Epithelial cell of esophagus (primary cell): ENCODE data around the gene CFAP73.

Experiments
- DNase-seq: peaks from one replicate; pipeline ENCODE4 v3.0.0; 2010; ENCODE audit warnings: low read depth
- H3K4me3 ChIP-seq: 2 replicates; pipeline ENCODE4 v1.5.1; 2011; ENCODE audit warnings: mild to moderate bottlenecking, low read length, control low read depth
- TF ChIP-seq, protein P1 (sequence below): IDR thresholded peaks from 2 replicates; pipeline ENCODE4 v1.5.1; 2011; ENCODE audit warnings: low read depth, mild to moderate bottlenecking, low read length, control low read depth, inconsistent platforms; ENCODE audit not compliant: insufficient read depth; ENCODE audit errors: missing control alignments

The CFAP73 gene

DNA sequence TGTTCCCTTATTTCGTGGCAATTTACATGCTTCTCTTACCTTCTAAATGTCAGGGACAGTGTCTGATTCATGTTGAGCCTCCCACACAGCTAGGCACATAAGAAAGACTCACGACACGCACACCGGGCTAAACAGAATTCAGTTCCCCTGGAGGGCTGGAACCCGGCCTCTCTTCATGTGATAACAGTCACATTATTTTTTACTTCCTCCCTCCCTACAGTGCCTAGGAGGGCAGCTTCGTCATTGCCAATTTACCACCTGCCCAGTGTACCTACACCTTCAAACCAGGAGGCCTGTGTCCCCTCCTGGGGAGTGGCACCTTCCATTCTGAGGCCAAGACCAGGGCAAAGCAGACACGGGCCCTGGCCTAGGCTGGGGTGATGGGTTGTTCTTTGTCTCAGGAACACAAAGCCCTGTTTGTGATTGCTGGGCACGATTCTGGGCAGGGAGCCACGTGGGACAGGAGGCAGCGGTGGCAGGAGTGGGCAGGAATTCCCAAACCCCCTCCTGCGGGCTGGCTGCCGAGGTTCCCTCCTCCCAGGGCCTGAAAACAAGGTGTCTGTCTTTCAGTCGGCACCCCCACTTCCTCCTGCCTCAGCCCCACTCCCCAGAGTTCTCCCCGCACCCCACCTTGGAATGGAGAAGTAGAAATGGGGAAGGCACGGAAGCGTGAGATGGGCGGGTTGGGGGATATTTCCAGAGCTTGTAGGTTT is 7.2 kb upstream of the CFAP73 start:
- no peak for DNase-seq
- H3K4me3 ChIP-seq = no peak overlapping the region
- TF ChIP-seq, protein P1, sequence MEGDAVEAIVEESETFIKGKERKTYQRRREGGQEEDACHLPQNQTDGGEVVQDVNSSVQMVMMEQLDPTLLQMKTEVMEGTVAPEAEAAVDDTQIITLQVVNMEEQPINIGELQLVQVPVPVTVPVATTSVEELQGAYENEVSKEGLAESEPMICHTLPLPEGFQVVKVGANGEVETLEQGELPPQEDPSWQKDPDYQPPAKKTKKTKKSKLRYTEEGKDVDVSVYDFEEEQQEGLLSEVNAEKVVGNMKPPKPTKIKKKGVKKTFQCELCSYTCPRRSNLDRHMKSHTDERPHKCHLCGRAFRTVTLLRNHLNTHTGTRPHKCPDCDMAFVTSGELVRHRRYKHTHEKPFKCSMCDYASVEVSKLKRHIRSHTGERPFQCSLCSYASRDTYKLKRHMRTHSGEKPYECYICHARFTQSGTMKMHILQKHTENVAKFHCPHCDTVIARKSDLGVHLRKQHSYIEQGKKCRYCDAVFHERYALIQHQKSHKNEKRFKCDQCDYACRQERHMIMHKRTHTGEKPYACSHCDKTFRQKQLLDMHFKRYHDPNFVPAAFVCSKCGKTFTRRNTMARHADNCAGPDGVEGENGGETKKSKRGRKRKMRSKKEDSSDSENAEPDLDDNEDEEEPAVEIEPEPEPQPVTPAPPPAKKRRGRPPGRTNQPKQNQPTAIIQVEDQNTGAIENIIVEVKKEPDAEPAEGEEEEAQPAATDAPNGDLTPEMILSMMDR = no peak

DNA sequence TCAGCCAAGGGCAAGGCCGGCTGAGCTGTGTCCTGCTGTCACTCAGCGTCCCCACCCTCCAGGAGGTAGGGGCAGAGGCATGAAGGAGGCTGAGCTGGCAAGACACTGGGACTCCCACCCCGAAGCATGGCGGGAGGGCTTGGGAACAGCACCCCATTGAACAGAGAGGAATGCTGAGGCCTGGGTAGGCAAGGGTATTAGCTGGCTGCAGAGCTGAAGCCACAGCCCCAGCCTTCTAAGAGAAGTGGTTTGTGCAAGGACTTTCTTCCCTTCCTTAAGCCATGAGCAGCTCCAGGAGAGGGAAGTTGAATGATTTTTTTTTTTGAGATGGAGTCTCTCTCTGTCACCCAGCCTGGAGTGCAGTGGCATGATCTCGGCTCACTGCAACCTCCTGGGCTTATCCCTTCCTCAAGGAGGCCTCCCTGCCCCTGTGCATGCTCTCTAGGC is 6.6 kb upstream of the CFAP73 start:
- H3K4me3 ChIP-seq = no peak overlapping the region
- DNase-seq = no peak

DNA sequence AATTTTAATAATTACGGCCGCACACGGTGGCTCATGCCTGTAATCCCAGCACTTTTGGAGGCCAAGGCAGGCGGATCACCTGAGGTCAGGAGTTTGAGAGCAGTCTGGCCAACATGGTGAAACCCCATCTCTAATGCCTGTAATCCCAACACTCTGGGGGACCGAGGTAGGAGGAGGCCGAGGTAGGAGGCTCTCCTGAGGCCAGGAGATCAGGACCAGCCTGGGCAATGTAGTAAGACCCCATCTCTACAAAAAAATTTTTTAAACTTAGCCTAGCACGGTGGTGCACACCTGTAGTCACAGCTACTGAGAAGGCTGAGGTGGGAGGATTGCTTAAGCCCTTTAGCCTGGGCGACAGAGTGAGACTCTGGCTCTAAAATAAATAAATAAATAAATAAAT is 5.6 kb upstream of the CFAP73 start:
- TF ChIP-seq, protein P1 = no peak
- DNase-seq = no peak
- no peak overlapping the region for H3K4me3 ChIP-seq

More for the DNA sequence above, 6.6 kb upstream of the CFAP73 start:
- TF ChIP-seq, protein P1 = no peak

DNA sequence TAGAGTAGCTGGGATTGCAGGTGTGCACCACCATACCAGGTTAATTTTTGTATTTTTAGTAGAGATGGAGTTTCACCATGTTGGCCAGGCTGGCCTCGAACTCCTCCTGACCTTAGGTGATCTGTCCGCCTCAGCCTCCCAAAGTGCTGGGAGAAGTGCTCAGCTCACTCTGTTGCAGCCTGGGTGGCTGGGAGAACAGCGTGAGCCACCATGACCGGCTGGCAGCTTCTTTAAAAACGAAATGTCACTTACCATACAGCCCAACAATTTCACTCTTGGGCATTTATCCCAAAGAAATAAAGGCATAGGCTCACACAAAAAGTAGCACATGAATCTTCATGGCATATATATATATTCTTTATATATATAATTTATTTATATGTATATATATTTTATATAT is 4.7 kb upstream of the CFAP73 start:
- H3K4me3 ChIP-seq = no peak overlapping the region
- TF ChIP-seq, protein P1 = no peak
- no peak for DNase-seq

DNA sequence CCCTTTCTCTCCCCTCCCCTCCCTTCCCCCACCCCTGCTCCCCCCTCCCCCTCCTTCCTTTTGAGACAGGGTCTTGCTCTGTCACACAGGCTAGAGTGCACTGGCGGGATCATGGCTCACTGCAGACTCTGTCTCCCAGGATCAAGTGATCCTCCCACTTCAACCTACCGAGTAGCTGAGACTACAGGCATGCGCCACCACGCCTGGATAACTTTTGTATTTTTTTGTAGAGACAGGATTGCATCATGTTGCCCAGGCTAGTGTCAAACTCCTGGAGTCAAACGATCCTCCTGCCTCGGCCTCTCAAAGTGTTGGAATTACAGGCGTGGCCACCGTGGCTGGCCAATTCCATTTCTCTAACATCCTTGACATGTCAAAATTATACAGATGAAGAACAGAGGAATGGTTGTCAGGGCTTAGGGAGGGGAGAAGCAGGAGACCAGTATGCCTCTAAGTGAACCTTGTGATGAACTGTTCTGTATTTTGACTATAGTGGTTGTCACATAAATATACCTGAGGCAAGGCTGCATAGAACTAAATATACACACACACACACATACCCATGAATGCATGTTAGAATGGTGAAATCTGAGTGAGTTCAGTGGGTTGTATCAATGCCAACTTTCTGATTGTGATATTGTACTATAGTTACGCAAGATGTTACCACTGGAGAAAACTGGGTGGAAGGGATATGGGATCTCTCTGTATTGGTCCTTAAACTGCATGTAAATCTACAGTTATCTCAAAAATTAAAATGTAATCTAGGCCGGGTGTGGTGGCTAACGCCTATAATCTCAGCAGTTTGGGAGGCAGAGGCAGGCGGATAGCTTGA is 3.6 kb upstream of the CFAP73 start:
- TF ChIP-seq, protein P1 = no peak
- no peak for DNase-seq
- H3K4me3 ChIP-seq = no peak overlapping the region

DNA sequence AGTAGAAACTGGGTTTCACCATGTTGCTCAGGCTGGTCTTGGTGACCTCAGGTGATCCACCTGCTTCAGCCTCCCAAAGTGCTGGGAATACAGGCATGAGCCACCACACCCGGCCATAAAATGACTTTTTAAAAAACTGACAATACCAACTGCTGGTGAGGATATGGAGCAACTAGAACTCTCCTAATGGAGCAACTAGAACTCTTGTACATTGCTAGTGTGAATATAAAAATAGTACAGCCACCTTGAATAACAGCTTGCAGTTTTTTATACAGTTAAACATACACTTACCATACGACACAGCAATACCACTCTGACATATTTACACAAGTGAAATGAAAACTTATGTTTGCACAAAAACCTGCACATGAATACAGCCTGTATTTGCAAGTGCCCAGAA is 2.5 kb upstream of the CFAP73 start:
- H3K4me3 ChIP-seq = no peak overlapping the region
- TF ChIP-seq, protein P1 = no peak
- DNase-seq = no peak
